MM.1S (cell line): ENCODE results near the gene POLR1H.

ENCODE experiments used
- DNase-seq: peaks from one replicate; pipeline ENCODE4 v3.0.0-alpha.2; 2015
- H2AFZ ChIP-seq: fragments of 300-600 bp; sonication (generic); 2 replicates; pipeline ENCODE4 v1.6.0; 2016; ENCODE audit warnings: antibody characterized with exemption, low read length
- H3F3A ChIP-seq: fragments of 300-600 bp; sonication (generic); 2 replicates; pipeline ENCODE4 v1.6.1; 2016; ENCODE audit warnings: mild to moderate bottlenecking, antibody characterized with exemption, low read length, moderate library complexity, mixed read lengths; ENCODE audit not compliant: insufficient read depth
- H3K27ac ChIP-seq: fragments of 300-600 bp; sonication (generic); 2 replicates; pipeline ENCODE4 v1.5.1; 2016; ENCODE audit warnings: mild to moderate bottlenecking, low read length
- H3K27me3 ChIP-seq: fragments of 300-600 bp; sonication (generic); replicated peaks from 2 replicates; pipeline ENCODE4 v1.6.0; 2016; ENCODE audit warnings: low read length; ENCODE audit not compliant: insufficient read depth
- H3K36me3 ChIP-seq: fragments of 300-600 bp; sonication (generic); replicated peaks from 2 replicates; pipeline ENCODE4 v1.6.1; 2016; ENCODE audit warnings: mild to moderate bottlenecking, low read length, mixed read lengths; ENCODE audit not compliant: insufficient read depth
- H3K4me1 ChIP-seq: fragments of 300-600 bp; sonication (generic); 2 replicates; pipeline ENCODE4 v1.6.1; 2016; ENCODE audit warnings: low read length, mixed read lengths
- H3K4me2 ChIP-seq: fragments of 300-600 bp; sonication (generic); 2 replicates; pipeline ENCODE4 v1.6.0; 2016; ENCODE audit warnings: low read depth, low read length
- H3K4me3 ChIP-seq: fragments of 300-600 bp; sonication (generic); 2 replicates; pipeline ENCODE4 v1.5.1; 2016; ENCODE audit warnings: low read length, mixed read lengths
- H3K79me2 ChIP-seq: fragments of 300-600 bp; sonication (generic); 2 replicates; pipeline ENCODE4 v1.6.1; 2016; ENCODE audit warnings: mixed run types, low read length, mixed read lengths
- H3K9ac ChIP-seq: fragments of 300-600 bp; sonication (generic); 2 replicates; pipeline ENCODE4 v1.6.1; 2016; ENCODE audit warnings: low read length, mixed read lengths
- H3K9me2 ChIP-seq: fragments of 300-600 bp; sonication (generic); replicated peaks from 2 replicates; pipeline ENCODE4 v1.6.1; 2016; ENCODE audit warnings: mild to moderate bottlenecking, low read length, mixed read lengths; ENCODE audit not compliant: insufficient read depth
- H3K9me3 ChIP-seq: fragments of 300-600 bp; sonication (generic); replicated peaks from 2 replicates; pipeline ENCODE4 v1.6.1; 2016; ENCODE audit warnings: mild to moderate bottlenecking, low read length, mixed read lengths; ENCODE audit not compliant: insufficient read depth
- H4K20me1 ChIP-seq: fragments of 300-600 bp; sonication (generic); 2 replicates; pipeline ENCODE4 v1.6.1; 2016; ENCODE audit warnings: mild to moderate bottlenecking, low read length, moderate library complexity, mixed read lengths; ENCODE audit not compliant: insufficient read depth
- CTCF ChIP-seq: fragments of 300-600 bp; sonication (generic); IDR thresholded peaks from 2 replicates; pipeline ENCODE4 v1.5.1; 2016; ENCODE audit warnings: antibody characterized with exemption, low read length, mixed read lengths
- EZH2 ChIP-seq: fragments of 300-600 bp; sonication (generic); optimal IDR thresholded peaks from 2 replicates; pipeline ENCODE3; 2017; ENCODE audit warnings: low read depth, mild to moderate bottlenecking, antibody characterized with exemption, low read length, mixed read lengths
- EZH2phosphoT487 ChIP-seq: fragments of 300-600 bp; sonication (generic); IDR thresholded peaks from 2 replicates; pipeline ENCODE4 v1.6.1; 2018; ENCODE audit warnings: antibody characterized with exemption, low read length

POLR1H gene

GRCh38 chr6:30071858-30072257 is 10.8 kb downstream of the POLR1H start:
- Histone ChIP-seq H3K36me3 (no peaks in the 10 kb centered on the region), H4K20me1 (no peaks in the 10 kb centered on the region), H3K4me2 (no peak overlapping the region), H3F3A (no peaks in the 10 kb centered on the region), H3K27ac (no peak overlapping the region), H3K79me2 (peaks cover 13% of the 10 kb centered on the region), H3K4me3 (no peak overlapping the region), H3K27me3 (peaks cover 22% of the 10 kb centered on the region), H3K9me2 (no peaks in the 10 kb centered on the region), H2AFZ (no peak overlapping the region), H3K9ac (no peak overlapping the region), H3K4me1 (peaks cover 4% of the 10 kb centered on the region; the same call in 1 of the 2 replicates), H3K9me3 (no peaks in the 10 kb centered on the region)
- no peak for DNase-seq
- TF ChIP-seq EZH2phosphoT487 (no peak), EZH2 (no peak), CTCF (no peak)

- no peak for DNase-seq
- Histone ChIP-seq H3K9me2 (no peaks in the 10 kb centered on the region), H3K9me3 (no peaks in the 10 kb centered on the region), H3K4me3 (no peak overlapping the region), H3F3A (no peaks in the 10 kb centered on the region), H4K20me1 (no peaks in the 10 kb centered on the region), H3K4me1 (no peaks in the 10 kb centered on the region), H3K4me2 (no peak overlapping the region), H3K27me3 (peaks cover 40% of the 10 kb centered on the region), H3K79me2 (no peaks in the 10 kb centered on the region), H3K27ac (no peak overlapping the region), H2AFZ (no peak overlapping the region), H3K9ac (no peak overlapping the region), H3K36me3 (no peaks in the 10 kb centered on the region)
- TF ChIP-seq CTCF (no peak), EZH2phosphoT487 (no peak)
These were observed 12.6 kb downstream of the POLR1H start for GRCh38 chr6:30073489-30074235.

- H3K9me2 ChIP-seq = no peaks in the 10 kb centered on the region
- H3F3A ChIP-seq = no peaks in the 10 kb centered on the region
- no peak overlapping the region for H3K9ac ChIP-seq
- no peaks in the 10 kb centered on the region for H4K20me1 ChIP-seq
- TF ChIP-seq EZH2phosphoT487 (no peak), EZH2 (no peak), CTCF (no peak)
- no peaks in the 10 kb centered on the region for H3K4me1 ChIP-seq
- no peaks in the 10 kb centered on the region for H3K36me3 ChIP-seq
- no peak overlapping the region for H2AFZ ChIP-seq
- no peak for DNase-seq
- no peaks in the 10 kb centered on the region for H3K79me2 ChIP-seq
- H3K27ac ChIP-seq = no peak overlapping the region
- H3K27me3 ChIP-seq = peaks cover 48% of the 10 kb centered on the region
- H3K9me3 ChIP-seq = no peaks in the 10 kb centered on the region
- H3K4me2 ChIP-seq = no peak overlapping the region
- H3K4me3 ChIP-seq = no peak overlapping the region
These were observed 13.4 kb downstream of the POLR1H start for GRCh38 chr6:30074331-30075093.
